Skin epidermis (tissue), 12 donors: ENCODE data around the gene IMMP1L.

ENCODE experiments used
- H3K27ac ChIP-seq, 21 experiments: fragments of 200-600 bp; sonication (generic) in 11 of 21; one replicate each; pipeline ENCODE4 v1.5.0; 2020; ENCODE audit warnings: mild to moderate bottlenecking in 3 of 21, inconsistent platforms in 2 of 21, moderate library complexity in 2 of 21
- H3K4me3 ChIP-seq, 7 experiments: fragments of 200-600 bp; sonication (generic) in 2 of 7; one replicate each; pipeline ENCODE4 v1.5.0; 2020; ENCODE audit warnings: inconsistent platforms in 2 of 7, mild to moderate bottlenecking in 2 of 7, moderate library complexity in 1 of 7

The IMMP1L gene

GRCh38 chr11:31412946-31413345 is 96.5 kb downstream of the IMMP1L start:
- H3K27ac ChIP-seq, result no peak overlapping the region
- no peak overlapping the region for H3K4me3 ChIP-seq

GRCh38 chr11:31408201-31408600 is 101.2 kb downstream of the IMMP1L start:
- Histone ChIP-seq H3K4me3 (no peak overlapping the region), H3K27ac (no peak overlapping the region)

- no peak overlapping the region for H3K27ac ChIP-seq
- no peak overlapping the region for H3K4me3 ChIP-seq
Measured at GRCh38 chr11:31404614-31405013, 104.8 kb downstream of the IMMP1L start.

DNA sequence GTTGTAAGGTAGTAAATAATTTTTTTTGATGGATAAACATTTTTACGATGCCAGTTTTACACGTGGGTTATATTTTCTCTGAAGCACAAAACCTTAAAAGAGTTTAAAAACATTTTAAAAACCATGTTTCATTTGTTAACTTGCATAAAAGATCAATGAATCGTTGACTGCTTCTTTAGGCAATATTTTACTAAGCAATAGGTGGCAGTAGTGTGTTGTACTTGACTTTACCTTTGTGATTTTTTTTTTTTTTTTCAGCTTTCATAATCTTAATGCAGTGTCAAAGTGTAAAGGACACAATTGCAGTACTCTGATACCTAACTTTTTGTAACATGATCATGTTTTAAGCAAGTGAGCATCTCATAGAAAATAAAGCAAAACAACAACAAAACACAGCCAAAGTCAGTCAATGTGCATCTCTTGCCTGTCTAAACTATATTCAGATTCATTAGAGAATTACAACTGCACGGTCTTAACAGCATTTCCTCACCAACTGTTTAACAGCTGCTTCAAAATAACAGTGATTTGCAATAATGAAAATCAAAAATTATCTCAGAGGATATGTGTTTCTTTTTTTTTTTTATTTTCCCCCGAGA is 112.1 kb downstream of the IMMP1L start:
- Histone ChIP-seq H3K4me3 (no peak overlapping the region), H3K27ac (no peak overlapping the region)

- H3K4me3 ChIP-seq, result no peak overlapping the region
- no peak overlapping the region for H3K27ac ChIP-seq
Measured at GRCh38 chr11:31387379-31387778, 122.0 kb downstream of the IMMP1L start.

- H3K27ac ChIP-seq, result no peak overlapping the region
- no peak overlapping the region for H3K4me3 ChIP-seq
Measured at GRCh38 chr11:31383116-31383515, 126.3 kb downstream of the IMMP1L start.
